K562 (cell line): ENCODE results near the gene MAGEA4. TPM values are rescaled to one million over a fixed set of nuclear protein-coding genes. Genes with fewer than 3 reads are reported as not detected.
A peak's percentile ranks its signal among the peaks of the same experiment; 100 is the strongest.

Source experiments
- ATF6 ChIP-seq: sonication (generic); formaldehyde crosslinking; IDR thresholded peaks from 2 replicates; pipeline ENCODE4 v1.4.0; 2020; ENCODE audit warnings: mild to moderate bottlenecking, missing genetic modification reagents
- CBFA2T2 ChIP-seq: fragments of 450-650 bp; conservative IDR thresholded peaks from 2 replicates; pipeline ENCODE4 v1.6.1; 2017; ENCODE audit warnings: mild to moderate bottlenecking
- DDX20 ChIP-seq: fragments of 450-650 bp; IDR thresholded peaks from 2 replicates; pipeline ENCODE4 v1.6.1; 2016; ENCODE audit warnings: missing genetic modification characterization, low read depth, mild to moderate bottlenecking, missing compliant biosample characterization, moderate library complexity
- FOXP4 ChIP-seq: sonication (generic); formaldehyde crosslinking; IDR thresholded peaks from 2 replicates; pipeline ENCODE4 v1.8.0; 2022; ENCODE audit warnings: mild to moderate bottlenecking, missing genetic modification reagents, borderline replicate concordance
- GMEB1 ChIP-seq: fragments of 250-450 bp; sonication (Bioruptor Pico); IDR thresholded peaks from 2 replicates; pipeline ENCODE4 v1.4.0; 2020; ENCODE audit warnings: mild to moderate bottlenecking
- MBD1 ChIP-seq: fragments of 250-450 bp; sonication (Bioruptor Pico); IDR thresholded peaks from 2 replicates; pipeline ENCODE4 v1.8.0; 2022; ENCODE audit warnings: inconsistent platforms
- PRPF4 ChIP-seq: fragments of 200-400 bp; formaldehyde crosslinking; IDR thresholded peaks from one replicate; pipeline ENCODE4 v1.6.1; 2017; ENCODE audit warnings: low read length, low read depth, mild to moderate bottlenecking; ENCODE audit not compliant: insufficient read depth, poor library complexity, severe bottlenecking
- RUNX1 ChIP-seq: sonication (generic); IDR thresholded peaks from 2 replicates; pipeline ENCODE4 v1.6.1; 2016; ENCODE audit warnings: antibody characterized with exemption, low read depth
- SMARCC2 ChIP-seq: fragments of 450-650 bp; IDR thresholded peaks from 2 replicates; pipeline ENCODE4 v1.6.1; 2017; ENCODE audit warnings: antibody characterized with exemption, moderate library complexity, mild to moderate bottlenecking, low read depth
- TCF3 ChIP-seq: sonication (generic); formaldehyde crosslinking; IDR thresholded peaks from 2 replicates; pipeline ENCODE4 v1.4.0; 2020; ENCODE audit warnings: mild to moderate bottlenecking, missing genetic modification reagents
- TRIM28 ChIP-seq: fragments of 450-650 bp; IDR thresholded peaks from 2 replicates; pipeline ENCODE4 v1.6.1; 2017
- ZBTB17 ChIP-seq: fragments of 450-650 bp; formaldehyde crosslinking; IDR thresholded peaks from 2 replicates; pipeline ENCODE4 v1.4.0; 2020; ENCODE audit warnings: mild to moderate bottlenecking
- ZC3H11A ChIP-seq: IDR thresholded peaks from 2 replicates; pipeline ENCODE4 v1.6.1; 2012; ENCODE audit warnings: low read depth, low read length, improper control_type of control experiment
- ZMIZ1 ChIP-seq, 2 experiments: fragments of 150-350 bp in 1 of 2; IDR thresholded peaks; 2 replicates each; pipeline ENCODE4 v1.6.1; 2012 to 2016; ENCODE audit warnings: low read depth in 2 of 2, low read length in 2 of 2, mild to moderate bottlenecking in 1 of 2, moderate library complexity in 1 of 2
- ZNF184 ChIP-seq: sonication (generic); formaldehyde crosslinking; IDR thresholded peaks from 2 replicates; pipeline ENCODE4 v1.5.0; 2020; ENCODE audit warnings: missing genetic modification reagents
- ZNF239 ChIP-seq: fragments of 250-450 bp; sonication (Bioruptor Pico); IDR thresholded peaks from 2 replicates; pipeline ENCODE4 v1.4.0; 2020; ENCODE audit warnings: mild to moderate bottlenecking
- ZNF717 ChIP-seq: fragments of 250-450 bp; sonication (Bioruptor Pico); IDR thresholded peaks from 2 replicates; pipeline ENCODE4 v1.5.0; 2021
- polyA plus RNA-seq, 8 experiments: library from polyadenylated mRNA; depleted of rRNA in 4 of 8; stranded (reverse) in 5 of 8; unstranded in 3 of 8; fragments of >200 nt; fragmentation: Nextera tagmentation in 2 of 8; fragmentation: Illumina TruSeq in 1 of 8; extraction: Ambion mirVana in 2 of 8; extraction: Trizol in 1 of 8; gene quantifications; 2 replicates each; pipeline versions ENCODE4 v1.2.1 to v1.2.3, GENCODE V29; 2011 to 2014; ENCODE audit warnings: inconsistent platforms in 1 of 8, missing spikeins in 1 of 8
- total RNA-seq, 7 experiments: library from RNA; depleted of rRNA in 6 of 7; stranded (reverse); fragments of >200 nt in 6 of 7; fragmentation: Illumina TruSeq in 2 of 7; extraction: Trizol in 2 of 7; gene quantifications; 2 replicates each; pipeline versions ENCODE4 v1.2.1 to v1.2.3, GENCODE V29; 2011 to 2021; ENCODE audit warnings: low replicate concordance in 1 of 7

The MAGEA4 gene
- total and polyA plus RNA-seq, 9 of the 15 experiments (the other 6 are each of a cell fraction or from before 2014, with no cell fraction given) = 0.42 to 1.9 (median 0.69) TPM

GRCh38 chrX:151896734-151897474 lies 15.8 kb upstream of the MAGEA4 start (continued):
- TF ChIP-seq ZBTB17 (CRISPR knock-in tag) (no peak), MBD1 (no peak), DDX20 (tag) (no peak), FOXP4 (CRISPR knock-in tag) (no peak), ZNF717 (CRISPR knock-in tag) (no peak), TCF3 (CRISPR knock-in tag) (no peak), RUNX1 (no peak), TRIM28 (no peak), PRPF4 (no peak), ZMIZ1 (IDR thresholded peaks at IDR 0.05; ENCODE audit: low read depth in 2 of 2, low read length in 2 of 2) (no peak), SMARCC2 (peak; percentile 23; the same call in 1 of the 2 replicates), ZC3H11A (no peak), ATF6 (no peak), GMEB1 (CRISPR knock-in tag) (no peak), ZNF184 (CRISPR knock-in tag) (no peak), CBFA2T2 (no peak), ZNF239 (CRISPR knock-in tag) (no peak)
